IMR-90 (cell line): ENCODE data around the gene FN1.

ENCODE experiments used
- BHLHE40 ChIP-seq: fragments of 150-350 bp; IDR thresholded peaks from 2 replicates; pipeline ENCODE4 v1.6.1; 2016; ENCODE audit warnings: mild to moderate bottlenecking, low read depth, low read length
- CEBPB ChIP-seq: IDR thresholded peaks from 2 replicates; pipeline ENCODE4 v1.6.1; 2012; ENCODE audit warnings: low read depth, low read length, improper control_type of control experiment
- CTCF ChIP-seq: conservative IDR thresholded peaks from 2 replicates; pipeline ENCODE4 v1.5.1; 2012; ENCODE audit warnings: mild to moderate bottlenecking, low read depth, low read length, improper control_type of control experiment
- MAFK ChIP-seq: IDR thresholded peaks from 2 replicates; pipeline ENCODE4 v1.6.1; 2012; ENCODE audit warnings: low read depth, low read length, improper control_type of control experiment
- MAZ ChIP-seq: IDR thresholded peaks from 2 replicates; pipeline ENCODE4 v1.6.1; 2012; ENCODE audit warnings: low read depth, mild to moderate bottlenecking, low read length, improper control_type of control experiment, moderate library complexity, borderline replicate concordance
- NFE2L2 ChIP-seq: fragments of 150-350 bp; IDR thresholded peaks from 2 replicates; pipeline ENCODE4 v1.6.1; 2016; ENCODE audit warnings: low read depth, mild to moderate bottlenecking, low read length
- POLR2A ChIP-seq: IDR thresholded peaks from 2 replicates; pipeline ENCODE4 v1.6.1; 2012; ENCODE audit warnings: mild to moderate bottlenecking, low read depth, low read length
- RFX5 ChIP-seq: IDR thresholded peaks from 2 replicates; pipeline ENCODE4 v1.8.0; 2012; ENCODE audit warnings: low read depth, mild to moderate bottlenecking, low read length, moderate library complexity
- TF ChIP-seq, protein P1 (sequence below): fragments of 150-350 bp; IDR thresholded peaks from 2 replicates; pipeline ENCODE4 v1.6.1; 2017; ENCODE audit warnings: mild to moderate bottlenecking, antibody characterized with exemption, low read length, low read depth

DNA sequence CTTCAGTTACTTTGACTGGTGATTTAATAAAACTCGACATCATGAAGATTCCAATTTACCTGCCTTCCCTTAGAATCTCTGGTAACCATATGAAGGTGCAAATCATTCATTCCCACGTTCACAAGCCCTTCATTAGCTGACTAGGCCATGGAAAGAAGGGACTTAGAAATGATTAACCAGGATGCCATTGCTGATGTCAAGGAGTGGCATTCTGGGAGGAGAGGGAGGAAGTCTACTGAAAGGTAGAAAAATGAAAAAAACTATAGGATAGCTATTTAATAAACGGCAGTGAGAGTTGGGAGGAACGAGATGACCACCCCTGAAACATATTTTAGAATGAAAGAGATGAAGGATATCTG is 122.6 kb downstream of the FN1 start:
- no peak for TF ChIP-seq POLR2A
- no peak for TF ChIP-seq CTCF
- TF ChIP-seq NFE2L2, result no peak
- no peak for TF ChIP-seq RFX5
- TF ChIP-seq MAZ, result no peak
- TF ChIP-seq CEBPB, result no peak
- no peak for TF ChIP-seq BHLHE40
- no peak for TF ChIP-seq MAFK
- TF ChIP-seq, protein P1, sequence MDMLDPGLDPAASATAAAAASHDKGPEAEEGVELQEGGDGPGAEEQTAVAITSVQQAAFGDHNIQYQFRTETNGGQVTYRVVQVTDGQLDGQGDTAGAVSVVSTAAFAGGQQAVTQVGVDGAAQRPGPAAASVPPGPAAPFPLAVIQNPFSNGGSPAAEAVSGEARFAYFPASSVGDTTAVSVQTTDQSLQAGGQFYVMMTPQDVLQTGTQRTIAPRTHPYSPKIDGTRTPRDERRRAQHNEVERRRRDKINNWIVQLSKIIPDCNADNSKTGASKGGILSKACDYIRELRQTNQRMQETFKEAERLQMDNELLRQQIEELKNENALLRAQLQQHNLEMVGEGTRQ, result no peak
